Duodenal mucosa (tissue), 2 donors: ENCODE data around the gene FCHO2.
"Not testable (repeated sequence)": the region's sequence is repeated elsewhere in the genome, so short reads cannot be mapped to it uniquely, and the experiment has no call there.

Source experiments
- H3K27ac ChIP-seq: one replicate; pipeline ENCODE4 v1.7.0; 2013; ENCODE audit warnings: low read depth, low read length
- H3K27me3 ChIP-seq, 2 donors: one replicate each; pipeline ENCODE4 v1.7.0; 2013; ENCODE audit warnings: low read length in 2 of 2, control low read depth in 1 of 2; ENCODE audit not compliant: insufficient read depth in 2 of 2, control insufficient read depth in 1 of 2
- H3K36me3 ChIP-seq, 2 donors: one replicate each; pipeline ENCODE4 v1.7.0; 2013; ENCODE audit warnings: low read length in 2 of 2, control low read depth in 1 of 2; ENCODE audit not compliant: insufficient read depth in 2 of 2, control insufficient read depth in 1 of 2
- H3K4me1 ChIP-seq, 2 donors: one replicate each; pipeline ENCODE4 v1.7.0; 2013; ENCODE audit warnings: low read length in 2 of 2, control low read depth in 1 of 2; ENCODE audit not compliant: insufficient read depth in 2 of 2, control insufficient read depth in 1 of 2
- H3K4me3 ChIP-seq, 2 donors: one replicate each; pipeline ENCODE4 v1.7.0; 2013; ENCODE audit warnings: low read length in 2 of 2, low read depth in 1 of 2
- H3K9ac ChIP-seq, 2 donors: one replicate each; pipeline ENCODE4 v1.7.0; 2013; ENCODE audit warnings: low read length in 2 of 2, low read depth in 1 of 2
- H3K9me3 ChIP-seq, 2 donors: one replicate each; pipeline ENCODE4 v1.7.0; 2013; ENCODE audit warnings: low read length in 2 of 2, control low read depth in 1 of 2; ENCODE audit not compliant: control insufficient read depth in 1 of 2

The FCHO2 gene, protein sequence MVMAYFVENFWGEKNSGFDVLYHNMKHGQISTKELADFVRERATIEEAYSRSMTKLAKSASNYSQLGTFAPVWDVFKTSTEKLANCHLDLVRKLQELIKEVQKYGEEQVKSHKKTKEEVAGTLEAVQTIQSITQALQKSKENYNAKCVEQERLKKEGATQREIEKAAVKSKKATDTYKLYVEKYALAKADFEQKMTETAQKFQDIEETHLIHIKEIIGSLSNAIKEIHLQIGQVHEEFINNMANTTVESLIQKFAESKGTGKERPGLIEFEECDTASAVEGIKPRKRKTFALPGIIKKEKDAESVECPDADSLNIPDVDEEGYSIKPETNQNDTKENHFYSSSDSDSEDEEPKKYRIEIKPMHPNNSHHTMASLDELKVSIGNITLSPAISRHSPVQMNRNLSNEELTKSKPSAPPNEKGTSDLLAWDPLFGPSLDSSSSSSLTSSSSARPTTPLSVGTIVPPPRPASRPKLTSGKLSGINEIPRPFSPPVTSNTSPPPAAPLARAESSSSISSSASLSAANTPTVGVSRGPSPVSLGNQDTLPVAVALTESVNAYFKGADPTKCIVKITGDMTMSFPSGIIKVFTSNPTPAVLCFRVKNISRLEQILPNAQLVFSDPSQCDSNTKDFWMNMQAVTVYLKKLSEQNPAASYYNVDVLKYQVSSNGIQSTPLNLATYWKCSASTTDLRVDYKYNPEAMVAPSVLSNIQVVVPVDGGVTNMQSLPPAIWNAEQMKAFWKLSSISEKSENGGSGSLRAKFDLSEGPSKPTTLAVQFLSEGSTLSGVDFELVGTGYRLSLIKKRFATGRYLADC

DNA sequence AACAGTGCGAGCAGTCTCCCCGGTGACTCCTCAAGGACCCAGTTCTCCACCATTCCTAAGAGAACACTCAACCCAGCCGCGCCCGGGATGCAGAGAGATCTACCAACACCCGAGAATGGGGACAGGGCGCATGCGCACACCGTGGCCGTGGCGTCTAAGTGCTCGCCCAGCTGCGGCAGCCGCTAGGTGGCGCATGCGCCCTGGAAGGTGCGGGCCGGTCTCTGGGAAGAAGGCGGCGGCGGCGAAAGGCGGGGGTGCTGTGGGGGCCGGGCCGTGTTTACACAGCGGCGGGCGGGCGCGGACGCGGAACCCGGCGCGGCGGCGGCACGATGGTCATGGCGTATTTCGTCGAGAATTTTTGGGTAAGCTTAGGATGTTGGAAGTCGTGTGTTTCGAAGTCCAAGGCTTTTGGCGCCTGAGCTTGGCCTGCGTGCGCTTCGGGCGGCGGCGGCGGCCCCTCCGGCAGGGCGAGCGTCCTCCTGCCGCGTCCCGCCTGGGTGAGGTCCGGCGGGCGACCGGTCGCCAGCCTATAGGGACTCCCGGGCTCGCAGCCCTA is at the start of gene FCHO2:
Gene FCHO2, plus strand, starts transcription at position 274 of the 556 bp plus-strand sequence. Its CDS starts 56 bp downstream, at position 330.
- H3K9me3 ChIP-seq: no peaks in the 10 kb centered on the region
- peaks cover 13 to 30% of the 10 kb centered on the region in 2 donors for H3K4me1 ChIP-seq
- peak within 1 kb of the TSS; percentile 92 to 97 for H3K9ac ChIP-seq
- H3K27ac ChIP-seq: peak within 1 kb of the TSS; percentile 98
- no peaks in the 10 kb centered on the region for H3K27me3 ChIP-seq
- no peaks in the 10 kb centered on the region for H3K36me3 ChIP-seq
- H3K4me3 ChIP-seq: peak within 1 kb of the TSS; percentile 85 to 86

DNA sequence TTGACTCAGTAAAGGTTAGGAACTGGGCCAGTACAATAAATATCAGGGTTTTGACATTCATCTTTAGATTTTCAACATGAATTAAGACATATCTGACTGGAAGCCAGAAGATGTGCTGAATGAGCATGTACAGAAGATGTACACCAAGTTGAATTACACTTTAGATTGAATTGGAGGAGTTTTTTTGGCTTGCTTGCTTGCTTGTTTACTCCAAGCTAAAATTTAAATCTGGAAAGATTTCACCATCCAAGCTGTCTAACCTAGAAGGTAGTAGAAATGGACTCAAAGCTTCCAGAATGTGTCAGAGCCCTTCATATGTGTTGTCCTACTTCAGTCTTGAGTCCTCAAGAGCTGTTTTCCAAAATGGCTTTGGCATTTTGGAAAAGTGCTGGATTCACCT is 49.0 kb upstream of the FCHO2 start:
- H3K36me3 ChIP-seq: peaks cover 31 to 56% of the 10 kb centered on the region in 2 donors
- H3K4me1 ChIP-seq: no peaks in the 10 kb centered on the region
- no peaks in the 10 kb centered on the region for H3K9me3 ChIP-seq
- H3K27me3 ChIP-seq: no peaks in the 10 kb centered on the region
- H3K4me3 ChIP-seq: no peak overlapping the region
- H3K9ac ChIP-seq: no peak overlapping the region
- no peak overlapping the region for H3K27ac ChIP-seq

DNA sequence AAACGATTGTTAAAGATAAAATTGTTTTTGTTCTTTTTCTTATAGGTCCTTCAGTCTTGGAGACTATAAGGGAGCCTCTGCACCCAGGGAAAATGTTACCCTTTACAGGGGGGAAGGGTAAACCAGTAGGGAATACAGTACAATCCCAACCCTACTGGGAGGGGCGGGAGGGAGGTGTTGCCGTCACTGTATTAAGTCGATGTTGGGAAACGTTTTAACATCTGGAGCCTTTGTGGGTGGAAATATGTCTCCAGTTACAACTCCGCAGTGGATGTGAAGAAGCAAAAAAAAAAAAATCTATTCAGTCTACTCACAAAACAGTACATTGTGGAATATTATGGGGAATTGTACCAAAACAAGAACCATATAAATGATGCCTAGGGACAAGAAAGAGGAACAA is 47.2 kb upstream of the FCHO2 start:
- Histone ChIP-seq H3K27ac (no peak overlapping the region), H3K36me3 (peaks cover 32 to 48% of the 10 kb centered on the region in 2 donors), H3K4me3 (no peak overlapping the region), H3K9me3 (no peaks in the 10 kb centered on the region), H3K4me1 (no peaks in the 10 kb centered on the region), H3K9ac (no peak overlapping the region), H3K27me3 (no peaks in the 10 kb centered on the region)

DNA sequence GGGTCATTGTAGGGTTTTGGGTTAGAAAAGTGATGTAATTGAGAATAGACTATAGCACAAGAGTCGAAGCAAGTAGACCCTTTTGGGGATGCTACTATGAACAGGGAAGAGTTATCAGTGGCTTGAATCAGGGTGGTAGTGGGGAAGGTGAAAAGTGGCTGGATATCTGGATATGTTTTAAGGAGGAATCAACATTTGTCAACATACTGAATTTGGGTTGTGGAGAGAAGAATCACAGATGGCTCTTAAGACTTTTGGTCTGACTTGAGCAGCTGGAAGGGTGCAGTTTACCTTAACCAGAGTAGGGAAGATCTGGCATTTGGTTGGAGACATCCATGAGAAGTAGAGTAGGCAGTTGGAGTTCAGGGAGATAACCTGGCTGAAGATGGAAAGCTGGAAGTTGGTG is 38.5 kb upstream of the FCHO2 start:
- no peak overlapping the region for H3K4me3 ChIP-seq
- H3K9ac ChIP-seq: no peak overlapping the region

DNA sequence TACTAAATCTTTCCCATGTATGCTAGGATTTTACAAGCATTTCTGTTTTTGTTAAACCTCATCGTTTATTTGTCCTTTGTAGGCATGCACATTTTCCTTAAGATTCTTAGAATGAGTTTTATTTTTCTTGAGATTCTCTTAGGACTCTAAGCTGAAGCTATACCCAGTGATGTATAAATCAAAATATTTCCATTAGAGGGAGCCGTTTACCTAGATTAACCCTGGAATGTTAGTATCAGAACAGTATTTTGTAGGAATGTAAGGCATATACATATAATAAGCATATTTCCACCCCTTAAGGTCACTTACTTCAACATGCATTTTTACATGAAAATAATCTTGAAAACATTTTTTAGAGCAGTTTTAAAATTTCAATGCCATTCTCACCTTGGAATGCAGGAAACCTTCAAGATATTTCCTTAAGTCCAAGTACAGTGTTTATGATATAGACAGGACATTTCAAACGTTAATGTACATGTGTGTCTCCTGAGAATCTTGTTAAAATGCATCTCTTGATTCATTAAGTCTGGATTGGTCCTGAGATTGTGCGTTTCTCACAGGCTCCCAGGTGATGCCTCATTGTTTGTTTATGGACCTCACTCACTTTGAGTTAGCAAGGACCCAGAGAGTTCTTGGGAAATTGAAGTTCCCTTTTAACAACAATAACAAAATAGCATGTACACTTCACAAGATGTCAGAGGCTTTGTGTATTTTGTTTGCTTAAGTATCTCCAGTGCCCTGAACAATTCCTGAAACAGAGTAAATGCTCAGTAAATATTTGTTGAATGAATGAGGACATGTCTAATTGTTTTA is 34.9 kb upstream of the FCHO2 start:
- H3K27ac ChIP-seq: no peak overlapping the region
- H3K9ac ChIP-seq: no peak overlapping the region
- H3K4me1 ChIP-seq: no peaks in the 10 kb centered on the region
- H3K4me3 ChIP-seq: no peak overlapping the region
- no peaks in the 10 kb centered on the region for H3K27me3 ChIP-seq
- no peaks in the 10 kb centered on the region for H3K36me3 ChIP-seq
- H3K9me3 ChIP-seq: no peaks in the 10 kb centered on the region

More for the DNA sequence above, 38.5 kb upstream of the FCHO2 start:
- no peaks in the 10 kb centered on the region for H3K9me3 ChIP-seq
- H3K27me3 ChIP-seq: no peaks in the 10 kb centered on the region
- no peak overlapping the region for H3K27ac ChIP-seq
- no peaks in the 10 kb centered on the region for H3K36me3 ChIP-seq
- no peaks in the 10 kb centered on the region for H3K4me1 ChIP-seq

DNA sequence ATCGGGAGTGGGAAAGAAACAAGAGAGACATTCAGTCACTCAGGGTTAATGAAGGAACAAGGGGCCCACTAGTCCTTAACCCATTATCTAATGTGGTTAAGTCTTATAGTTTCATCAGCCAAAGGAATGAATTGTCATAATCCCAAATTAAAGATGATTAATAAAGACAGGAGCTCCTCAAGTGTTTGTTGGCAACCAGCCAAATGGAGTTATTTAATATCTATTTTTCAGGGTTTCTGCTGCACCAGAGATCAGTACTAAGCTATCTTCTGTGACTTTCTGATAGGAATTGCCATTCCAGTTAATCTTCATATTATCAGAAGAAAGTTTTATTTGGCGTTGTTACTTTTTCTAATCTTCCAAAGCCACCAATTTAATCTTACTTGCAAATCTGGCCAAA is 34.0 kb upstream of the FCHO2 start:
- Histone ChIP-seq H3K4me3 (no peak overlapping the region), H3K36me3 (no peaks in the 10 kb centered on the region), H3K9me3 (no peaks in the 10 kb centered on the region), H3K27me3 (no peaks in the 10 kb centered on the region), H3K4me1 (no peaks in the 10 kb centered on the region), H3K9ac (no peak overlapping the region), H3K27ac (no peak overlapping the region)

DNA sequence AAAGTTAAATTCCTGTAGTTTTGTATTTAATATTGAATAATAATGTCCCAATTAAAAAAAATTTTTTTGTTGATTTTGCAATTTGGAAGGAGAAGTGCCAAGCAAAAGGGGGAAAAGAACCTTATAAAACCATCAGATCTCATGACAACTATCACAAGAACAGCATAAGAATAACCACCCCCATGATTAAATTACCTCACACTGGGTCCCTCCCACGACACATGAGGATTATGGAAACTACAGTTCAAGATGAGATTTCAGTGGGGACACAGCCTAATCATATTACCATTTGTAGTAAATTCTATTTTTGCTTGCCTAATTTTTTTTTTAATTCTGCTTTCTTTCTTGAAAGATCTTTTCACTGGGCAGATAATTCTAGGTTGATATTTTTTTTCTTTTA is 33.4 kb upstream of the FCHO2 start:
- H3K9me3 ChIP-seq: no peaks in the 10 kb centered on the region
- H3K36me3 ChIP-seq: no peaks in the 10 kb centered on the region
- no peak overlapping the region for H3K9ac ChIP-seq
- H3K27ac ChIP-seq: no peak overlapping the region
- H3K27me3 ChIP-seq: no peaks in the 10 kb centered on the region
- no peak overlapping the region for H3K4me3 ChIP-seq
- no peaks in the 10 kb centered on the region for H3K4me1 ChIP-seq

DNA sequence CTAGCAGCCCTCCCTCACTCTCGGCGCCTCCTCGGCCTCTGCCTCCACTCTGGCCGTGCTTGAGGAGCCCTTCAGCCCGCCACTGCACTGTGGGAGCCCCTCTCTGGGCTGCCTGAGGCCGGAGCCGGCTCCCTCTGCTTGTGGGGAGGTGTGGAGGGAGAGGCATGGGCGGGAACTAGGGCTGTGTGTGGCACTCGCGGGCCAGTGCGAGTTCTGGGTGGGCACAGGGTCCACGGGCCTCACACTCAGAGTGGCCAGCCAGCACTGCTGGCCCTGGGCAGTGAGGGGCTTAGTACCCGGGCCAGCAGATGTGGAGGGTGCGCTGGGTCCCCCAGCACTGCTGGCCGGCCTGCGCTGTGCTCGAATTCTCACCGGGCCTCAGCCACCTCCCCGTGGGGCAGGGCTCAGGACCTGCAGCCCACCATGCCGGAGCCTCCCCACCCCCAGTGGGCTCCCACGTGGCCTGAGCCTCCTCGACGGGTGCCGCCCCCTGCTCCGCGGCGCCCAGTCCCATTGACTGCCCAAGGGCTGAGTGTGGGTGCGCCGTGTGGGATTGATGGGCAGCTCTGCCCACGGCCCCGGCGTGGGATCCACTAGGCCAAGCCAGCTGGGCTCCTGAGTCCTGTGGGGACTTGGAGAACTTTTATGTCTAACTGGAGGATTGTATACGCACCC is 30.4 kb upstream of the FCHO2 start:
- H3K27me3 ChIP-seq: no peaks in the 10 kb centered on the region
- H3K4me1 ChIP-seq: no peaks in the 10 kb centered on the region
- no peak overlapping the region for H3K4me3 ChIP-seq
- no peaks in the 10 kb centered on the region for H3K9me3 ChIP-seq
- H3K27ac ChIP-seq: no peak overlapping the region
- H3K36me3 ChIP-seq: no peaks in the 10 kb centered on the region
- no peak overlapping the region for H3K9ac ChIP-seq

DNA sequence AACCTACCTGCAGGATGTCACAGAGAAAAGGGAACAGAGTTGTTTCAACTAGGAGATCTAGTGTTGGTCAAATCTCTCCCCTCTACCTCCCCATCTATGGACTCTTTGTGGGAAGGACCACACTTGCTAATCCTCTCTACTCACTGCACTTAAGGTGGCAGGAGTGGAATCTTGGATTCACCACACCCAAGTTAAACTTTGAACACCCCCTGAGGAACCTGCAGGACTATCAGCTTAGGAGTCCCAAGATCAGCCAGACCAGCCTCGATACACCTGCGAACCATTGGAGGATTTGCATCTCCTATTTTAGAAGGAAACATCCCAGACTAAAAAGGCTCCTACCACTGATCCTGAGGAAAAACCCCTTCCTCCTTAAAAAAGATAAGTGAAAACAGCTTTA is 23.2 kb upstream of the FCHO2 start:
- H3K4me3 ChIP-seq, H3K9ac ChIP-seq, H3K27ac ChIP-seq, H3K9me3 ChIP-seq, H3K4me1 ChIP-seq, H3K36me3 ChIP-seq, H3K27me3 ChIP-seq: not testable (repeated sequence)
